H1 (cell line): ENCODE measurements around the gene SPRING1. TPM values are rescaled to one million over a fixed set of nuclear protein-coding genes. Genes with fewer than 3 reads are reported as not detected.

Source experiments
- CBX5 ChIP-seq: fragments of 300-800, 300-1000 bp; sonication (generic); IDR thresholded peaks from 2 replicates; pipeline ENCODE4 v1.7.1; 2016; ENCODE audit warnings: antibody characterized with exemption, low read length, low read depth
- CTBP2 ChIP-seq: IDR thresholded peaks from 2 replicates; pipeline ENCODE4 v1.7.0; 2011; ENCODE audit warnings: borderline replicate concordance, mild to moderate bottlenecking, moderate library complexity, mixed read lengths, low read length; ENCODE audit not compliant: insufficient read depth, insufficient read length
- TAF7 ChIP-seq: optimal IDR thresholded peaks from 2 replicates; pipeline ENCODE3; 2011; ENCODE audit warnings: low read depth, mild to moderate bottlenecking, inconsistent platforms, low read length, moderate library complexity, borderline replicate concordance
- polyA plus RNA-seq, 7 experiments: library from polyadenylated mRNA; depleted of rRNA in 3 of 7; stranded (reverse) in 5 of 7; unstranded in 2 of 7; fragments of >200 nt in 5 of 7; fragments of 200-250 nt in 2 of 7; gene quantifications; 1 replicate in 5 of 7; 2 replicates in 1 of 7; 4 replicates in 1 of 7; pipeline versions ENCODE4 v1.2.1 to v1.2.3, GENCODE V29; 2011 to 2013; ENCODE audit warnings: missing spikeins in 2 of 7, mixed read lengths in 2 of 7
- total RNA-seq: library from RNA; stranded (reverse); fragmentation: NEBNext Ultra II Directional; extraction: Animal tissue kit (Norgen Biotek cat#: 25700); gene quantifications from 2 replicates; pipeline ENCODE4 v1.2.1, GENCODE V29; 2021
- TF ChIP-seq, protein P1 (sequence below): IDR thresholded peaks from 2 replicates; pipeline ENCODE4 v1.6.1; 2012; ENCODE audit warnings: low read length, inconsistent platforms

Gene SPRING1
- total and polyA plus RNA-seq, 2 of the 8 experiments (the other 6 are each of a cell fraction or from before 2014, with no cell fraction given) = 14.3 to 46.5 TPM

DNA sequence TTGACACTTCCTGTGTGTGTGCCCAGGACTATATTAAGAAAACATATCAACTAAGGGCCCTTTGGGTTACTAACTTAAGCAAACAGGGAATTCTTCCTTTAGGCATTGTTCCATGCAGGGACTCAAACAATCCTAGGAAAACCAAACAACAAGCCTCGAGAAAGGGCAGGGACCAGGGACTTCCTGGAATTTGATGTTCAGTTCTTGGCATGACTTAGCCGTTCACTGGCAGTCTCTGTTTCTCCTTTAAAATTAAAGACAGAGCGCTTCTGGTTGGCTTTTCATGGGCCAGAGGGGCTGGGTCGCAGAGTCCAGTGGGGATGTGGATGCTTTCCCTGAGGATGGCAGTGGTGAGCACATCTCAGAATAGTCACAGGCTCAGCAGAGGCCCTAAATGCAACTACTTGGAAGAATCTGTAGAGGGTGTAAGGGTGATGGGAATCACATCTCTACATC lies 35.4 kb upstream of the SPRING1 start (continued):
- TF ChIP-seq CBX5 (no peak), CTBP2 (no peak), TAF7 (no peak)
- TF ChIP-seq, protein P1, sequence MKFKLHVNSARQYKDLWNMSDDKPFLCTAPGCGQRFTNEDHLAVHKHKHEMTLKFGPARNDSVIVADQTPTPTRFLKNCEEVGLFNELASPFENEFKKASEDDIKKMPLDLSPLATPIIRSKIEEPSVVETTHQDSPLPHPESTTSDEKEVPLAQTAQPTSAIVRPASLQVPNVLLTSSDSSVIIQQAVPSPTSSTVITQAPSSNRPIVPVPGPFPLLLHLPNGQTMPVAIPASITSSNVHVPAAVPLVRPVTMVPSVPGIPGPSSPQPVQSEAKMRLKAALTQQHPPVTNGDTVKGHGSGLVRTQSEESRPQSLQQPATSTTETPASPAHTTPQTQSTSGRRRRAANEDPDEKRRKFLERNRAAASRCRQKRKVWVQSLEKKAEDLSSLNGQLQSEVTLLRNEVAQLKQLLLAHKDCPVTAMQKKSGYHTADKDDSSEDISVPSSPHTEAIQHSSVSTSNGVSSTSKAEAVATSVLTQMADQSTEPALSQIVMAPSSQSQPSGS = no peak
